Smooth muscle cell (in vitro differentiated cells): Measurements from ENCODE around the gene ECEL1. TPM values are rescaled to one million over a fixed set of nuclear protein-coding genes. Genes with fewer than 3 reads are reported as not detected.

Source experiments
- DNase-seq: peaks from one replicate; lab custom pipeline; 2025; ENCODE audit not compliant: unreplicated experiment; lab: John Stamatoyannopoulos, UW
- H2AFZ ChIP-seq: fragments of 200-600 bp; sonication (generic); 2 replicates; pipeline ENCODE4 v1.6.0; 2016; ENCODE audit warnings: antibody characterized with exemption, low read depth, mild to moderate bottlenecking
- H3F3A ChIP-seq: fragments of 200-600 bp; sonication (generic); 2 replicates; pipeline ENCODE4 v1.6.0; 2017; ENCODE audit warnings: antibody characterized with exemption, low read depth
- H3K27ac ChIP-seq: fragments of 200-600 bp; sonication (generic); 2 replicates; pipeline ENCODE4 v1.5.1; 2016; ENCODE audit warnings: low read depth, mild to moderate bottlenecking
- H3K27me3 ChIP-seq: fragments of 200-600 bp; sonication (generic); 2 replicates; pipeline ENCODE4 v1.6.1; 2016; ENCODE audit warnings: low read depth, mild to moderate bottlenecking
- H3K36me3 ChIP-seq: fragments of 200-600 bp; sonication (generic); 2 replicates; pipeline ENCODE4 v1.5.1; 2016; ENCODE audit warnings: low read depth
- H3K4me1 ChIP-seq: fragments of 200-600 bp; sonication (generic); 2 replicates; pipeline ENCODE4 v1.5.1; 2016; ENCODE audit warnings: low read depth
- H3K4me2 ChIP-seq: fragments of 200-600 bp; sonication (generic); 2 replicates; pipeline ENCODE4 v1.6.0; 2016; ENCODE audit warnings: mild to moderate bottlenecking
- H3K4me3 ChIP-seq: fragments of 200-600 bp; sonication (generic); 2 replicates; pipeline ENCODE4 v1.5.1; 2016; ENCODE audit warnings: mild to moderate bottlenecking
- H3K79me2 ChIP-seq: fragments of 200-600 bp; sonication (generic); 2 replicates; pipeline ENCODE4 v1.6.0; 2016; ENCODE audit warnings: low read depth, mild to moderate bottlenecking
- H3K9ac ChIP-seq: fragments of 200-600 bp; sonication (generic); 2 replicates; pipeline ENCODE4 v1.6.0; 2016; ENCODE audit warnings: low read depth
- H3K9me3 ChIP-seq: fragments of 200-600 bp; sonication (generic); replicated peaks from 2 replicates; pipeline ENCODE4 v1.5.1; 2016; ENCODE audit warnings: low read depth
- H4K20me1 ChIP-seq: fragments of 200-600 bp; sonication (generic); 2 replicates; pipeline ENCODE4 v1.6.0; 2016; ENCODE audit warnings: low read depth
- WGBS: methylation state at CpG from one replicate; pipeline ENCODE4 v1.1.7; 2016; ENCODE audit warnings: low lambda C conversion rate; 5-methylcytosine and 5-hydroxymethylcytosine counted together
- polyA plus RNA-seq: library from polyadenylated mRNA; unstranded; fragments of >200 nt; fragmentation: Nextera tagmentation; extraction: Ambion mirVana; gene quantifications from 2 replicates; pipeline ENCODE4 v1.2.1, GENCODE V29; 2016
- total RNA-seq: library from RNA; depleted of rRNA; stranded (reverse); fragments of >200 nt; gene quantifications from 2 replicates; pipeline ENCODE4 v1.2.3, GENCODE V29; 2014
- TF ChIP-seq, protein P1 (sequence below): fragments of 200-600 bp; sonication (generic); IDR thresholded peaks from 2 replicates; pipeline ENCODE4 v1.5.1; 2017; ENCODE audit warnings: borderline replicate concordance, mild to moderate bottlenecking, antibody characterized with exemption; ENCODE audit not compliant: insufficient read depth, poor library complexity, severe bottlenecking

Gene ECEL1
- total and polyA plus RNA-seq, 2 experiments from 2014 or later = not detected

DNA sequence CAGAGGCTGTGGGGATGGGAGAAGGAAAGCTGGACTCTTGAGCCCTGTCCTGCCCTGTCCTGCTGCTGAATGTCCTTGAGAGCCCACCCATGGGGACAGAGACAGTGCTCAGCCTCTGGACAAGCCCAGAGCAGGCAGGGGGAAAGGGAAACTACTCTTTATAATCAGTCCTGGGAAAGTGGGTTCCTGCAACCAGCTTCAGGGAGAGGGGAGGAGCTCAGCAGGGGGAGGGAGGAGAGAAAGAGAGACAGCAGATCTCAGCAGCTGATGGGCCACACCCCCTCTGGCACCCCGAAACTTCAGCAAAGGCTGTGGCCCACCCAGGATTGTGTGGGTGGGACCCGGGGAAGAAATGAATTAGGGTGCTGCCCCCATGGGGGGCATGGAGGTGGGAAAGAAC, 11.6 kb downstream of the ECEL1 start:
- Histone ChIP-seq H3K9me3 (no peaks in the 10 kb centered on the region), H3K4me2 (no peak overlapping the region), H3K36me3 (no peaks in the 10 kb centered on the region), H4K20me1 (no peaks in the 10 kb centered on the region), H2AFZ (no peak overlapping the region), H3K4me3 (no peak overlapping the region), H3K79me2 (no peaks in the 10 kb centered on the region), H3K27ac (no peak overlapping the region), H3F3A (no peaks in the 10 kb centered on the region), H3K9ac (no peak overlapping the region), H3K4me1 (no peaks in the 10 kb centered on the region), H3K27me3 (peaks cover 52% of the 10 kb centered on the region)
- TF ChIP-seq, protein P1, sequence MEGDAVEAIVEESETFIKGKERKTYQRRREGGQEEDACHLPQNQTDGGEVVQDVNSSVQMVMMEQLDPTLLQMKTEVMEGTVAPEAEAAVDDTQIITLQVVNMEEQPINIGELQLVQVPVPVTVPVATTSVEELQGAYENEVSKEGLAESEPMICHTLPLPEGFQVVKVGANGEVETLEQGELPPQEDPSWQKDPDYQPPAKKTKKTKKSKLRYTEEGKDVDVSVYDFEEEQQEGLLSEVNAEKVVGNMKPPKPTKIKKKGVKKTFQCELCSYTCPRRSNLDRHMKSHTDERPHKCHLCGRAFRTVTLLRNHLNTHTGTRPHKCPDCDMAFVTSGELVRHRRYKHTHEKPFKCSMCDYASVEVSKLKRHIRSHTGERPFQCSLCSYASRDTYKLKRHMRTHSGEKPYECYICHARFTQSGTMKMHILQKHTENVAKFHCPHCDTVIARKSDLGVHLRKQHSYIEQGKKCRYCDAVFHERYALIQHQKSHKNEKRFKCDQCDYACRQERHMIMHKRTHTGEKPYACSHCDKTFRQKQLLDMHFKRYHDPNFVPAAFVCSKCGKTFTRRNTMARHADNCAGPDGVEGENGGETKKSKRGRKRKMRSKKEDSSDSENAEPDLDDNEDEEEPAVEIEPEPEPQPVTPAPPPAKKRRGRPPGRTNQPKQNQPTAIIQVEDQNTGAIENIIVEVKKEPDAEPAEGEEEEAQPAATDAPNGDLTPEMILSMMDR = no peak
- WGBS = 89% methylated on average over 2 of the region's 2 CpGs
- DNase-seq = no peak

- Histone ChIP-seq H3K36me3 (no peaks in the 10 kb centered on the region), H3K4me2 (no peak overlapping the region), H3K9ac (no peak overlapping the region), H3K9me3 (no peaks in the 10 kb centered on the region), H3K4me1 (no peaks in the 10 kb centered on the region), H2AFZ (no peak overlapping the region), H3K4me3 (no peak overlapping the region), H3K27me3 (peaks cover 71% of the 10 kb centered on the region), H3K79me2 (no peaks in the 10 kb centered on the region), H3K27ac (no peak overlapping the region), H3F3A (no peaks in the 10 kb centered on the region), H4K20me1 (no peaks in the 10 kb centered on the region)
- TF ChIP-seq, protein P1 = no peak
- WGBS = 54% methylated on average over 6 of the region's 6 CpGs
- DNase-seq = no peak
Measured at GRCh38 chr2:232473467-232473890, 14.2 kb downstream of the ECEL1 start.

- H2AFZ ChIP-seq = no peak overlapping the region
- WGBS = 89% methylated on average over 7 of the region's 7 CpGs
- TF ChIP-seq, protein P1 = no peak
- H3K27ac ChIP-seq = no peak overlapping the region
- no peak overlapping the region for H3K4me3 ChIP-seq
- no peaks in the 10 kb centered on the region for H3K4me1 ChIP-seq
- H3K9ac ChIP-seq = no peak overlapping the region
- no peaks in the 10 kb centered on the region for H3K36me3 ChIP-seq
- DNase-seq = no peak
- H4K20me1 ChIP-seq = no peaks in the 10 kb centered on the region
- peaks cover 50% of the 10 kb centered on the region for H3K27me3 ChIP-seq
- H3F3A ChIP-seq = no peaks in the 10 kb centered on the region
- no peaks in the 10 kb centered on the region for H3K79me2 ChIP-seq
- no peaks in the 10 kb centered on the region for H3K9me3 ChIP-seq
- no peak overlapping the region for H3K4me2 ChIP-seq
Measured at GRCh38 chr2:232466221-232466620, 21.4 kb downstream of the ECEL1 start.

- H3K4me1 ChIP-seq = no peaks in the 10 kb centered on the region
- no peaks in the 10 kb centered on the region for H3F3A ChIP-seq
- TF ChIP-seq, protein P1 = no peak
- H3K4me2 ChIP-seq = no peak overlapping the region
- H4K20me1 ChIP-seq = no peaks in the 10 kb centered on the region
- H3K27me3 ChIP-seq = peaks cover 45% of the 10 kb centered on the region
- H3K36me3 ChIP-seq = no peaks in the 10 kb centered on the region
- no peaks in the 10 kb centered on the region for H3K9me3 ChIP-seq
- no peak overlapping the region for H2AFZ ChIP-seq
- H3K4me3 ChIP-seq = no peak overlapping the region
- DNase-seq = no peak
- no peak overlapping the region for H3K27ac ChIP-seq
- H3K79me2 ChIP-seq = no peaks in the 10 kb centered on the region
- no peak overlapping the region for H3K9ac ChIP-seq
- WGBS = 95% methylated on average over 6 of the region's 6 CpGs
Measured at GRCh38 chr2:232465061-232465460, 22.6 kb downstream of the ECEL1 start.
